Measurements from ENCODE around the gene UXS1. TPM values are rescaled to one million over a fixed set of nuclear protein-coding genes. Genes with fewer than 3 reads are reported as not detected.

The UXS1 gene
- total and polyA plus RNA-seq, 3 experiments from 2014 or later, result 47.2 to 76.1 (median 51.6) TPM

DNA sequence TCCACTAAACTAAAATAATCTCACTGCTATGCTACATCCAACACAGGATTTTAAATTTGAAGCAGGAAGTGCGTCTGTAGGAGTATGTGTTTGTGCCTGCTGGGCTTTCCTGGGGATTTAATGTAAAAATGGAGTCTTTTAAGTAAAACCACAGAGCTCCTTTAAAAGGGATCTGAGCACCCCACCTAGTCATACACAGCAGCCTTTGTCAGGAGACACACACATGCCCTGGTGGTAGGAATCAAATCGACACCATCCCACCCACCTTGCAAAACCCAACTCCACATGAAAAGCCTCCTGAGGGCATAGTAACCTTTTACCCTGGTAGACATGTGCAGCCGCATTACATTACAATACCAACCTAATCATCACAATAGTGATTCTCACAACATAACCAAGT lies 29.1 kb downstream of the UXS1 start:
- POLR2A ChIA-PET, result interaction anchor here (1.5 kb wide), 1 partner anchor 8 kb away, joined by 3 read pairs; no protein-coding TSS in a partner anchor

DNA sequence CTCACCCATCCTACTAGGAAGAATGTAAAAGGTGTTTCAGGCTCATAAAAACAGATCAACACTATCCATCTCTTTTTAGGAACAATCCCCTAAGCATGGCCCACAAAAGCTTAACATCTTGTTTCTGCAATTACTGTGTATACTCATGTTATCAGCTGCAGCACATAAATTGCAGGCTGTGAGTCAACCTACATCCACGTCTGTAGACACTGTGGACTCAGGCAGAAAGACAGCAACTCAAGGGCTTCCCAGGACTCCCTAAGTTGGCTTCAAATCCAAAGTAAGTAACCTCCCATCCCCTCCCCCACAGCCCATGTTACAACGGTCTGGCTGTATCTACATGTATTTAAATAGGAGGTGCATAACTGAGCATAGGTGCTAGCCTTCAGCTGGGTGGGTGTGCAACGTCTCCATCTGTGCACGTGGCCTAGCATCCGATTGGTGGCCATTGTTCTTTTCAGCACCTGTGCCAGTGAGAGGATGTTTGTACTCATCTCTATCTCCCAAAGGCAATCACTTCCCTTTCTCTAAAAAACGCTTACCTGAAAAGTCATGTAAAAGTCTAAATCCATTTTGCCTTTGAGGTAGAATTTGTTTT lies 30.1 kb downstream of the UXS1 start:
- Histone ChIP-seq H3K36me3 (ENCODE audit: insufficient read depth, low read length) (no peaks in the 10 kb centered on the region), H3K9me3 (ENCODE audit: low read length) (no peaks in the 10 kb centered on the region), H3K4me1 (ENCODE audit: insufficient read depth, low read length) (peaks cover 82% of the 10 kb centered on the region), H3K27ac (ENCODE audit: low read depth, low read length) (no peak overlapping the region), H3K4me3 (ENCODE audit: low read length) (no peak overlapping the region), H3K27me3 (ENCODE audit: insufficient read depth, low read length, poor library complexity, severe bottlenecking) (no peaks in the 10 kb centered on the region)
- Mint-ChIP-seq H3K9me3 (no peaks in the 10 kb centered on the region), H3K27ac (peak overlapping the region; percentile 24 to 90 (median 64)), H3K27me3 (no peaks in the 10 kb centered on the region), H3K36me3 (peaks cover 0 to 29% (median 14%) of the 10 kb centered on the region in 3 donors), H3K4me3 (peak overlapping the region in 5 of 7 donors; percentile 1 to 53 (median 18)), H3K4me1 (peaks cover 67 to 95% (median 93%) of the 10 kb centered on the region in 3 donors)
- POLR2A ChIA-PET, result interaction anchor here (1.5 kb wide), 1 partner anchor 9 kb away, joined by 3 read pairs; no protein-coding TSS in a partner anchor
- DNase-seq, result peak in 1 of 5 donors; percentile 17
- CTCF ChIA-PET, result no interaction called here

More for the DNA sequence above, 29.1 kb downstream of the UXS1 start:
- no peak overlapping the region for H3K4me3 ChIP-seq (ENCODE audit: low read length)
- H3K4me1 ChIP-seq (ENCODE audit: insufficient read depth, low read length), result peaks cover 80% of the 10 kb centered on the region
- Mint-ChIP-seq H3K36me3 (peaks cover 0 to 26% (median 14%) of the 10 kb centered on the region in 3 donors), H3K9me3 (no peaks in the 10 kb centered on the region), H3K4me3 (peak overlapping the region in 3 of 7 donors; percentile 1 to 32 (median 5)), H3K27me3 (no peaks in the 10 kb centered on the region), H3K4me1 (peaks cover 63 to 97% (median 91%) of the 10 kb centered on the region in 3 donors), H3K27ac (peak overlapping the region in 6 of 8 donors; percentile 24 to 87 (median 60))
- H3K27ac ChIP-seq (ENCODE audit: low read depth, low read length), result no peak overlapping the region
- DNase-seq, result peak in 1 of 5 donors; percentile 15
- H3K9me3 ChIP-seq (ENCODE audit: low read length), result no peaks in the 10 kb centered on the region
- H3K27me3 ChIP-seq (ENCODE audit: insufficient read depth, low read length, poor library complexity, severe bottlenecking), result no peaks in the 10 kb centered on the region
- no peaks in the 10 kb centered on the region for H3K36me3 ChIP-seq (ENCODE audit: insufficient read depth, low read length)
- CTCF ChIA-PET, result interaction anchor here (1.0 kb wide), 1 partner anchor 15 kb away, joined by 3 read pairs; no protein-coding TSS in a partner anchor

- Histone ChIP-seq H3K27me3 (ENCODE audit: insufficient read depth, low read length, poor library complexity, severe bottlenecking) (no peaks in the 10 kb centered on the region), H3K4me3 (ENCODE audit: low read length) (no peak overlapping the region), H3K4me1 (ENCODE audit: insufficient read depth, low read length) (peaks cover 90% of the 10 kb centered on the region), H3K36me3 (ENCODE audit: insufficient read depth, low read length) (no peaks in the 10 kb centered on the region), H3K27ac (ENCODE audit: low read depth, low read length) (no peak overlapping the region), H3K9me3 (ENCODE audit: low read length) (no peaks in the 10 kb centered on the region)
- H3K36me3 Mint-ChIP-seq, result peaks cover 4 to 42% (median 19%) of the 10 kb centered on the region in 3 donors
- peak in 1 of 5 donors; percentile 42 for DNase-seq
- ChIA-PET POLR2A (no interaction called here), CTCF (no interaction called here)
- H3K4me1 Mint-ChIP-seq, result peaks cover 75 to 98% (median 96%) of the 10 kb centered on the region in 3 donors
- no peak overlapping the region for H3K4me3 Mint-ChIP-seq
- no peaks in the 10 kb centered on the region for H3K9me3 Mint-ChIP-seq
- H3K27me3 Mint-ChIP-seq, result no peaks in the 10 kb centered on the region
- peak overlapping the region; percentile 34 to 100 (median 97) for H3K27ac Mint-ChIP-seq
These were observed 31.9 kb downstream of the UXS1 start for GRCh38 chr2:106161938-106162820.

GRCh38 chr2:106161341-106161740 lies 32.8 kb downstream of the UXS1 start:
- Mint-ChIP-seq H3K27ac (peak overlapping the region; percentile 90 to 100 (median 98)), H3K4me1 (peaks cover 78 to 98% (median 96%) of the 10 kb centered on the region in 3 donors), H3K9me3 (no peaks in the 10 kb centered on the region), H3K36me3 (peaks cover 4 to 46% (median 16%) of the 10 kb centered on the region in 3 donors), H3K4me3 (peak overlapping the region; percentile 87 to 94 (median 93)), H3K27me3 (no peaks in the 10 kb centered on the region)
- Histone ChIP-seq H3K27ac (ENCODE audit: low read depth, low read length) (peak overlapping the region; percentile 66), H3K9me3 (ENCODE audit: low read length) (no peaks in the 10 kb centered on the region), H3K4me3 (ENCODE audit: low read length) (peak overlapping the region; percentile 75), H3K36me3 (ENCODE audit: insufficient read depth, low read length) (no peaks in the 10 kb centered on the region), H3K27me3 (ENCODE audit: insufficient read depth, low read length, poor library complexity, severe bottlenecking) (no peaks in the 10 kb centered on the region), H3K4me1 (ENCODE audit: insufficient read depth, low read length) (peaks cover 90% of the 10 kb centered on the region)
- ChIA-PET CTCF (interaction anchor here (2.2 to 3.6 kb wide), 3 partner anchors 22 to 67 kb away, joined by 6 to 21 read pairs (median 17); no protein-coding TSS in a partner anchor), POLR2A (interaction anchor here (1.3 to 2.1 kb wide), 4 partner anchors 20 to 75 kb away, joined by 3 to 19 read pairs (median 8); no protein-coding TSS in a partner anchor)
- DNase-seq, result no peak

DNA sequence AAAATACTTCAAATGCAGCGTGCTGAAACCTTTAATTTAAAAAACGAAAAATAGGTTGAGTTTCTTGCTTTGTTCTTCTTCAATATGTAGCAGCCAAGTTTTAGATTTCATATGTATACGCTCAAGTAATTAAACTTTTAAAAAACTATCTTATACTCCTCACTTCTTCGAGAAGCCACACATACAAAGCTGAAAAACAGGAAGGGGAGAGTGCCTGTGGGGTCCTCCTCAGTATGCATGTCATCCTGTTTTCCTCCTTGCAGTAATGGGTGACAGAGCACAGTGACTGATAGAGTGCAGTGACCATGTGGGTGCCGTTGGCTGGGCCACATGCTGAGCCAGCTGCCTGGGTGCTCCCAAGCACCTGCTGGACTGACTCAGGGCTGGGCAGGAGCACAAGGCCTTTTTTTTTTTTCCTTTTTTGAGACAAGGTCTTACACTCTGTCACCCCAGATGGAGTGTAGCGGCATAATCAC lies 33.3 kb downstream of the UXS1 start:
- CTCF ChIA-PET, result interaction anchor here (1.2 to 3.6 kb wide), 12 partner anchors 9 to 111 kb away, joined by 3 to 21 read pairs (median 6); partner anchors contain the start of gene UXS1
- peaks cover 9 to 50% (median 17%) of the 10 kb centered on the region in 3 donors for H3K36me3 Mint-ChIP-seq

DNA sequence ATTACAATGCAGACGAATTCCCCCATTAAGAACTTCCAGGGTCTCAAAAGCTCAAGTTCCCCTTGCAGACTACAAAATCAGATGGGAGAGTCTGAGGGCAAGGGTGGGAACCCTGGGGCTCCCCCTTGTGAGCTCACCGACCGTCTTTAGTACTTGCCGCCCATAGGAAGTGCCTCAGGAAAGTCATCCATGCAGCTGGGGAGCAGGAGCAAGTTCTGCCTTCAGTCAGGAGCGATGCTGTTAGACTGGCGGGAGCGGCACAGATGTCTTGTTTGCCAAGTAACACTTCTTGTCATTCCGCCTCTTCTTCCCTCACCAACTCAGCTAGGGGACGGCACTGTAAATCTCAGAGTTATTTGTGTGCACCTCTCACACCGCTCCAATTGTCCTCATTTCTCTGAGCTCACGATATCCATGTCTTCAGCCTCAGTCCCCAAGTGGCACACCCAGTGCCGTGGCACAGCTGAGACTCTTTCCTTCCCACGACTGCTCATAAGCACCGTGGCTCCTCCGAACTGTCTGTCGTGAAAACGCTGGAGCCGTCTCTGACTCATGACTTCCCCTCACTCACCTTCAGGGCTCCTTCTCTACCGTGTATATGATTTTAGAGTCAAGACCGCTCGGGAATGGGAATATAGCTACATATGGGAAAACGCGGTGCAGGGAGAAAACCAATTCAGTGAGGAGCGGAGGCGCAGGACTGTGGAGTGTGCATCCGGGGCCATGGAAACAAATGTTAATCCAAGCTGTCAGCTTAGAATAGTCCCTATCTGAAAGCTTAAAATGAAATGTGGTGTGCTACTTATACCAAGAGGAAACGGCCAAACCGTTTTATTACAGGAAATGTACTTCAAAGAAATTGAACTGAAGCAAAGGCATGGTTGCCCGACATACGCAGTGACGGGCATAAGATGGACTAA lies 34.0 kb downstream of the UXS1 start:
- no peaks in the 10 kb centered on the region for H3K27me3 ChIP-seq (ENCODE audit: insufficient read depth, low read length, poor library complexity, severe bottlenecking)
- H3K27ac ChIP-seq (ENCODE audit: low read depth, low read length), result peak overlapping the region; percentile 66
- POLR2A ChIA-PET, result interaction anchor here (0.8 to 2.3 kb wide), 8 partner anchors 12 to 410 kb away, joined by 3 to 19 read pairs (median 8); no protein-coding TSS in a partner anchor
- peak overlapping the region; percentile 87 to 94 (median 93) for H3K4me3 Mint-ChIP-seq
- peaks cover 16 to 54% (median 18%) of the 10 kb centered on the region in 3 donors for H3K36me3 Mint-ChIP-seq
- H3K4me1 Mint-ChIP-seq, result peaks cover 81 to 98% (median 97%) of the 10 kb centered on the region in 3 donors
- peak overlapping the region; percentile 75 for H3K4me3 ChIP-seq (ENCODE audit: low read length)
- peaks cover 0 to 2% (median 1%) of the 10 kb centered on the region in 5 donors for H3K9me3 Mint-ChIP-seq
- CTCF ChIA-PET, result interaction anchor here (0.8 to 3.6 kb wide), 15 partner anchors 10 to 112 kb away, joined by 3 to 21 read pairs (median 5); partner anchors contain the start of gene UXS1
- H3K9me3 ChIP-seq (ENCODE audit: low read length), result no peaks in the 10 kb centered on the region
- H3K27me3 Mint-ChIP-seq, result no peaks in the 10 kb centered on the region
- peak; percentile 25 to 69 (median 63) for DNase-seq
- peaks cover 5% of the 10 kb centered on the region for H3K36me3 ChIP-seq (ENCODE audit: insufficient read depth, low read length)
- peaks cover 90% of the 10 kb centered on the region for H3K4me1 ChIP-seq (ENCODE audit: insufficient read depth, low read length)
- peak overlapping the region; percentile 90 to 100 (median 98) for H3K27ac Mint-ChIP-seq

More for the DNA sequence above, 33.3 kb downstream of the UXS1 start:
- POLR2A ChIA-PET, result interaction anchor here (0.8 to 2.3 kb wide), 8 partner anchors 13 to 410 kb away, joined by 3 to 19 read pairs (median 8); no protein-coding TSS in a partner anchor
- peak overlapping the region; percentile 90 to 100 (median 98) for H3K27ac Mint-ChIP-seq
- Histone ChIP-seq H3K27me3 (ENCODE audit: insufficient read depth, low read length, poor library complexity, severe bottlenecking) (no peaks in the 10 kb centered on the region), H3K4me1 (ENCODE audit: insufficient read depth, low read length) (peaks cover 90% of the 10 kb centered on the region), H3K36me3 (ENCODE audit: insufficient read depth, low read length) (no peaks in the 10 kb centered on the region), H3K9me3 (ENCODE audit: low read length) (no peaks in the 10 kb centered on the region), H3K4me3 (ENCODE audit: low read length) (peak overlapping the region; percentile 75), H3K27ac (ENCODE audit: low read depth, low read length) (peak overlapping the region; percentile 66)
- H3K4me1 Mint-ChIP-seq, result peaks cover 81 to 98% (median 97%) of the 10 kb centered on the region in 3 donors
- H3K4me3 Mint-ChIP-seq, result peak overlapping the region; percentile 87 to 94 (median 93)
- peak in 3 of 5 donors; percentile 53 to 73 (median 55) for DNase-seq
- no peaks in the 10 kb centered on the region for H3K9me3 Mint-ChIP-seq
- H3K27me3 Mint-ChIP-seq, result no peaks in the 10 kb centered on the region
